HCT116 (cell line): ENCODE data around the gene SNAPC2. TPM values are rescaled to one million over a fixed set of nuclear protein-coding genes. Genes with fewer than 3 reads are reported as not detected.

Experiments
- ATAC-seq: fragments of 200-7000 bp; cut with Tn5 transposase; 2 replicates; pipeline ENCODE4 v1.9.1; 2020; ENCODE audit warnings: mild to moderate bottlenecking, moderate library complexity
- Bru-seq: library from RNA; stranded (reverse); fragments of 400-500 nt; gene quantifications from one replicate; lab custom pipeline; 2021; lab: Mats Ljungman, UMichigan
- BruChase-seq, 2 experiments: library from RNA; stranded (reverse); fragments of 400-500 nt; gene quantifications; one replicate each; lab custom pipeline; 2021; lab: Mats Ljungman, UMichigan
- BruUV-seq: library from RNA; stranded (reverse); fragments of 400-500 nt; replicated peaks from 2 replicates; lab custom pipeline; 2021; lab: Mats Ljungman, UMichigan
- CTCF ChIA-PET: fragments of 300-600 bp; sonication (Branson Sonifier 250); formaldehyde crosslinking; loops from one replicate; lab custom pipeline; 2021; ENCODE audit warnings: antibody characterized with exemption; lab: Charles Lee
- POLR2A ChIA-PET: fragments of 300-600, 350-600 bp; sonication (Branson Sonifier 250); formaldehyde crosslinking; loops from one replicate; lab custom pipeline; 2021; ENCODE audit warnings: antibody characterized with exemption; lab: Charles Lee
- RAD21 ChIA-PET, 2 experiments: fragments of 300-600 bp; sonication (Branson Sonifier 250); formaldehyde crosslinking; loops; one replicate each; lab custom pipeline; 2023; ENCODE audit warnings: low total read pairs in 2 of 2; ENCODE audit not compliant: uncharacterized antibody in 2 of 2, unreplicated experiment in 2 of 2, low non-redundant PET in 1 of 2; lab: Charles Lee
- DNase-seq: peaks from one replicate; pipeline ENCODE4 v3.0.0-alpha.2; 2010; ENCODE audit warnings: low read depth, low spot score
- H2AFZ ChIP-seq: fragments of 200-600 bp; shearing (Covaris generic), sonication (generic); 2 replicates; pipeline ENCODE4 v1.6.1; 2017; ENCODE audit warnings: low read depth, mixed run types, mixed read lengths, antibody characterized with exemption, low read length; ENCODE audit not compliant: poor library complexity, severe bottlenecking
- H3K27ac ChIP-seq: 2 replicates; pipeline ENCODE4 v1.5.1; 2012; ENCODE audit warnings: low read depth, low read length
- H3K27me3 ChIP-seq: fragments of 200-600 bp; sonication (generic); 2 replicates; pipeline ENCODE4 v1.6.1; 2016; ENCODE audit warnings: mixed run types, low read length, mixed read lengths; ENCODE audit not compliant: insufficient read depth
- H3K36me3 ChIP-seq, 2 experiments: fragments of 200-500 bp in 1 of 2; fragments of 200-600 bp in 1 of 2; sonication (Bioruptor generic) in 1 of 2; sonication (generic) in 1 of 2; 2 replicates each; pipeline versions ENCODE4 v1.5.1 to v1.6.1; 2014 to 2016; ENCODE audit warnings: low read length in 2 of 2, inconsistent platforms in 1 of 2, mixed read lengths in 1 of 2, mixed run types in 1 of 2; ENCODE audit not compliant: insufficient read depth in 2 of 2, control insufficient read depth in 1 of 2
- H3K4me1 ChIP-seq, 2 experiments: fragments of 200-600 bp in 1 of 2; sonication (generic) in 1 of 2; 2 replicates each; pipeline versions ENCODE4 v1.5.1 to v1.6.1; 2012 to 2017; ENCODE audit warnings: low read length in 2 of 2, inconsistent platforms in 1 of 2, mild to moderate bottlenecking in 1 of 2, mixed read lengths in 1 of 2, mixed run types in 1 of 2, moderate library complexity in 1 of 2; ENCODE audit not compliant: insufficient read depth in 2 of 2, control insufficient read depth in 1 of 2
- H3K4me2 ChIP-seq: fragments of 200-600 bp; sonication (generic); 2 replicates; pipeline ENCODE4 v1.6.1; 2017; ENCODE audit warnings: mixed run types, low read length, mixed read lengths
- H3K4me3 ChIP-seq, 2 experiments: fragments of 200-600 bp in 1 of 2; sonication (generic) in 1 of 2; replicated peaks in 1 of 2; 2 replicates each; pipeline ENCODE4 v1.5.1; 2011 to 2016; ENCODE audit warnings: low read length in 2 of 2, control low read depth in 1 of 2, low read depth in 1 of 2, mild to moderate bottlenecking in 1 of 2, mixed read lengths in 1 of 2, mixed run types in 1 of 2
- H3K79me2 ChIP-seq: fragments of 200-600 bp; sonication (generic); 2 replicates; pipeline ENCODE4 v1.6.1; 2017; ENCODE audit warnings: mild to moderate bottlenecking, mixed run types, low read length, moderate library complexity, mixed read lengths; ENCODE audit not compliant: insufficient read depth
- H3K9ac ChIP-seq: fragments of 200-600 bp; sonication (generic); 2 replicates; pipeline ENCODE4 v1.6.1; 2016; ENCODE audit warnings: low read length, mixed read lengths
- H3K9me2 ChIP-seq: fragments of 200-600 bp; sonication (generic), shearing (Covaris generic); 2 replicates; pipeline ENCODE4 v1.6.1; 2017; ENCODE audit warnings: mixed run types, mild to moderate bottlenecking, moderate library complexity; ENCODE audit not compliant: insufficient read depth
- H3K9me3 ChIP-seq, 2 experiments: fragments of 200-500 bp in 1 of 2; fragments of 200-600 bp in 1 of 2; sonication (Bioruptor generic) in 1 of 2; sonication (generic) in 1 of 2; 2 replicates each; pipeline ENCODE4 v1.6.1; 2014 to 2017; ENCODE audit warnings: low read length in 2 of 2, mixed read lengths in 2 of 2, inconsistent platforms in 1 of 2, low read depth in 1 of 2, mild to moderate bottlenecking in 1 of 2, mixed run types in 1 of 2, moderate library complexity in 1 of 2; ENCODE audit not compliant: control insufficient read depth in 1 of 2, insufficient read depth in 1 of 2
- H4K20me1 ChIP-seq: fragments of 200-600 bp; sonication (generic), shearing (Covaris generic); 2 replicates; pipeline ENCODE4 v1.6.1; 2017; ENCODE audit warnings: mixed run types, mild to moderate bottlenecking, moderate library complexity; ENCODE audit not compliant: insufficient read depth
- ATF3 ChIP-seq: IDR thresholded peaks from 2 replicates; pipeline ENCODE4 v1.6.1; 2012
- CTCF ChIP-seq, 3 experiments: fragments of 200-600 bp in 1 of 3; sonication (generic) in 1 of 3; IDR thresholded peaks in 2 of 3; conservative IDR thresholded peaks in 1 of 3; 2 replicates each; pipeline ENCODE4 v1.5.1; 2012 to 2017; ENCODE audit warnings: low read depth in 2 of 3, low read length in 2 of 3, antibody characterized with exemption in 1 of 3, borderline replicate concordance in 1 of 3, control low read depth in 1 of 3, mild to moderate bottlenecking in 1 of 3, mixed read lengths in 1 of 3, mixed run types in 1 of 3, moderate library complexity in 1 of 3; ENCODE audit not compliant: insufficient read depth in 1 of 3
- EGR1 ChIP-seq: IDR thresholded peaks from 2 replicates; pipeline ENCODE4 v1.6.1; 2012; ENCODE audit warnings: low read depth
- ELF1 ChIP-seq: IDR thresholded peaks from 2 replicates; pipeline ENCODE4 v1.6.1; 2012; ENCODE audit warnings: low read depth, borderline replicate concordance
- FOSL1 ChIP-seq: IDR thresholded peaks from 2 replicates; pipeline ENCODE4 v1.6.1; 2012; ENCODE audit warnings: low read depth
- MAX ChIP-seq: IDR thresholded peaks from 2 replicates; pipeline ENCODE4 v1.6.1; 2012
- POLR2AphosphoS5 ChIP-seq: IDR thresholded peaks from 2 replicates; pipeline ENCODE4 v1.6.1; 2011; ENCODE audit warnings: mild to moderate bottlenecking, low read depth, low read length, moderate library complexity
- RAD21 ChIP-seq: IDR thresholded peaks from 2 replicates; pipeline ENCODE4 v1.6.1; 2012; ENCODE audit warnings: low read depth, mild to moderate bottlenecking
- SIN3A ChIP-seq: IDR thresholded peaks from 2 replicates; pipeline ENCODE4 v1.6.1; 2012; ENCODE audit warnings: low read depth
- SP1 ChIP-seq: IDR thresholded peaks from 2 replicates; pipeline ENCODE4 v1.6.1; 2012; ENCODE audit warnings: low read depth
- TCF7L2 ChIP-seq: IDR thresholded peaks from 2 replicates; pipeline ENCODE4 v1.7.0; 2011; ENCODE audit warnings: borderline replicate concordance, inconsistent platforms; ENCODE audit not compliant: insufficient read depth, insufficient read length; ENCODE audit errors: extremely low read depth
- YY1 ChIP-seq: IDR thresholded peaks from 2 replicates; pipeline ENCODE4 v1.6.1; 2011; ENCODE audit warnings: low read length, low read depth, moderate library complexity, mild to moderate bottlenecking; ENCODE audit not compliant: insufficient replicate concordance; ENCODE audit errors: extremely low read depth
- intact Hi-C: fragments of 100-400 bp; cut with micrococcal nuclease; formaldehyde crosslinking; loops from 2 replicates; pipeline ENCODE4 v1.10.0; 2022
- long read RNA-seq: library from polyadenylated mRNA; unstranded; transcript quantifications from one replicate; pipeline ENCODE4 v2.0.0, GENCODE V29; 2021; ENCODE audit not compliant: unreplicated experiment
- polyA plus RNA-seq: library from polyadenylated mRNA; unstranded; fragments of >200 nt; gene quantifications from 2 replicates; pipeline ENCODE4 v1.2.1, GENCODE V29; 2012; ENCODE audit warnings: missing spikeins
- total RNA-seq: library from RNA; stranded (reverse); gene quantifications from one replicate; pipeline ENCODE4 v1.2.1, GENCODE V29; 2021; ENCODE audit not compliant: unreplicated experiment

Gene SNAPC2
- total RNA-seq (42.9 TPM), Bru-seq, nascent RNA (percentile 47 among the genes with signal in this experiment), BruChase-seq, experiment 1, labeled RNA remaining after a 6-hour chase (percentile 80 among the genes with signal in this experiment), BruChase-seq, experiment 2, labeled RNA remaining after a 2-hour chase (percentile 71 among the genes with signal in this experiment)
- 35.7 and 41.4 TPM in 2 replicates for polyA plus RNA-seq
- long read RNA-seq, transcript SNAPC2-201 (5 exons, 1,542 nt), result major isoform, 24 of 68 reads
- long read RNA-seq, transcript SNAPC2-206 (5 exons, 1,413 nt), result minor isoform, 6 of 68 reads
- long read RNA-seq, transcript SNAPC2-204 (4 exons, 975 nt), result minor isoform, 7 of 68 reads
- long read RNA-seq, partial matches to known transcripts, result 18 of 68 reads
- long read RNA-seq, other reads (novel, unspliced or antisense), result 13 of 68 reads

GRCh38 chr19:7919610-7920518 lies at the start of gene SNAPC2:
SNAPC2 (plus strand) TSS chr19:7920338; CDS start chr19:7920367, 29 bp downstream.
- CTCF ChIA-PET, result interaction anchor here (0.6 to 5.2 kb wide), 17 partner anchors 8 to 566 kb away, joined by 3 to 41 read pairs (median 4); partner anchors contain the start of genes MAP2K7, TIMM44 and TRAPPC5
- intact Hi-C loops, result loop anchor here (1.0 to 5.0 kb wide), 2 partner anchors 50 to 68 kb away; no protein-coding TSS in a partner anchor
- TSS peak; percentile 80 for BruUV-seq

More at GRCh38 chr19:7919610-7920518, at the start of gene SNAPC2:
- ATAC-seq, result peak; percentile 61
- TF ChIP-seq RAD21 (no peak), MAX (peak; percentile 77; the same call in 1 of the 2 replicates), ATF3 (no peak), CTCF (IDR thresholded peaks at IDR 0.05 in 2 of 3, conservative IDR thresholded peaks at IDR 0.05 in 1 of 3; ENCODE audit: borderline replicate concordance in 1 of 3, insufficient read depth in 1 of 3, low read depth in 2 of 3, low read length in 2 of 3) (no peak), TCF7L2 (peak; percentile 45), POLR2AphosphoS5 (peak; percentile 62), SIN3A (peak; percentile 58; the same call in 1 of the 2 replicates), YY1 (peak; percentile 17), FOSL1 (no peak), SP1 (peak; percentile 88), ELF1 (no peak), EGR1 (peak; percentile 93)
- H3K4me2 ChIP-seq, result peak within 1 kb of the TSS; percentile 91
- peaks cover 10% of the 10 kb centered on the region; the same call in 1 of the 2 replicates for H3K79me2 ChIP-seq
- ChIA-PET RAD21 (interaction anchor here (0.6 to 2.0 kb wide), 9 partner anchors 9 to 578 kb away, joined by 3 to 9 read pairs (median 6); partner anchors contain the start of gene TIMM44 (in 1 of the 2)), POLR2A (interaction anchor here (0.6 to 2.7 kb wide), 18 partner anchors 10 to 1409 kb away, joined by 3 to 33 read pairs (median 6); partner anchors contain the start of genes LRRC8E, MAP2K7 and TIMM44)
- H3K9me2 ChIP-seq, result no peaks in the 10 kb centered on the region
- peaks cover 0 to 12% of the 10 kb centered on the region in 2 experiments; a peak in 3 of 4 replicates for H3K36me3 ChIP-seq
- H3K27me3 ChIP-seq, result no peaks in the 10 kb centered on the region
- H3K27ac ChIP-seq, result peak within 1 kb of the TSS; percentile 89
- peaks cover 21 to 61% of the 10 kb centered on the region in 2 experiments; a peak in 3 of 4 replicates for H3K4me1 ChIP-seq
- H2AFZ ChIP-seq, result no peak within 1 kb of the TSS
- peak within 1 kb of the TSS; percentile 66 to 74 for H3K4me3 ChIP-seq
- no peaks in the 10 kb centered on the region for H4K20me1 ChIP-seq
- peak; percentile 92 for DNase-seq
- H3K9me3 ChIP-seq, result no peaks in the 10 kb centered on the region
- H3K9ac ChIP-seq, result peak within 1 kb of the TSS; percentile 89
